Keratinocyte (primary cell): ENCODE results near the gene ATP8B1. TPM values are rescaled to one million over a fixed set of nuclear protein-coding genes. Genes with fewer than 3 reads are reported as not detected.

ENCODE experiments used
- DNase-seq: peaks from one replicate; pipeline ENCODE4 v3.0.0-alpha.2; 2011; ENCODE audit warnings: low read depth, missing footprints, low spot score
- FAIRE-seq: peaks from 2 replicates; lab custom pipeline; 2011; peaks lifted over from hg19 to GRCh38; lab: Jason Lieb, UNC
- H2AFZ ChIP-seq: 2 replicates; pipeline ENCODE4 v1.6.0; 2012; ENCODE audit warnings: low read length, control low read depth, inconsistent platforms; ENCODE audit not compliant: control insufficient read depth
- H3K27ac ChIP-seq: 2 replicates; pipeline ENCODE4 v1.5.1; 2011; ENCODE audit warnings: low read length; ENCODE audit not compliant: control insufficient read depth, insufficient read depth
- H3K27me3 ChIP-seq: 3 replicates; pipeline ENCODE4 v1.6.0; 2011; ENCODE audit warnings: low read length; ENCODE audit not compliant: control insufficient read depth, insufficient read depth; ENCODE audit errors: extremely low read depth
- H3K36me3 ChIP-seq, 2 experiments: 2 replicates in 1 of 2; 3 replicates in 1 of 2; pipeline ENCODE4 v1.5.1; 2011; ENCODE audit warnings: low read length in 2 of 2, mild to moderate bottlenecking in 1 of 2; ENCODE audit not compliant: control insufficient read depth in 2 of 2, insufficient read depth in 2 of 2; ENCODE audit errors: extremely low read depth in 1 of 2
- H3K4me1 ChIP-seq: 3 replicates; pipeline ENCODE4 v1.5.1; 2011; ENCODE audit warnings: low read length; ENCODE audit not compliant: control insufficient read depth, insufficient read depth; ENCODE audit errors: extremely low read depth
- H3K4me2 ChIP-seq: 3 replicates; pipeline ENCODE4 v1.6.0; 2011; ENCODE audit warnings: low read depth, low read length; ENCODE audit not compliant: control insufficient read depth, insufficient read depth; ENCODE audit errors: extremely low read depth
- H3K4me3 ChIP-seq, 3 experiments: fragments of 200-600 bp in 1 of 3; sonication (generic) in 1 of 3; 2 replicates in 2 of 3; 3 replicates in 1 of 3; pipeline ENCODE4 v1.5.1; 2011 to 2016; ENCODE audit warnings: low read length in 3 of 3, mild to moderate bottlenecking in 3 of 3, control low read depth in 2 of 3, inconsistent platforms in 1 of 3, low read depth in 1 of 3, mixed read lengths in 1 of 3, mixed run types in 1 of 3, moderate library complexity in 1 of 3; ENCODE audit not compliant: control insufficient read depth in 2 of 3, insufficient read depth in 2 of 3; ENCODE audit errors: extremely low read depth in 1 of 3
- H3K79me2 ChIP-seq: 2 replicates; pipeline ENCODE4 v1.6.0; 2012; ENCODE audit warnings: low read length; ENCODE audit not compliant: control insufficient read depth, insufficient read depth
- H3K9ac ChIP-seq: 3 replicates; pipeline ENCODE4 v1.6.0; 2011; ENCODE audit warnings: low read length; ENCODE audit not compliant: control insufficient read depth, insufficient read depth; ENCODE audit errors: extremely low read depth
- H3K9me1 ChIP-seq: 3 replicates; pipeline ENCODE4 v1.6.0; 2011; ENCODE audit warnings: low read length; ENCODE audit not compliant: control insufficient read depth, insufficient read depth; ENCODE audit errors: extremely low read depth
- H3K9me3 ChIP-seq: 2 replicates; pipeline ENCODE4 v1.5.1; 2012; ENCODE audit warnings: low read depth, low read length; ENCODE audit not compliant: control insufficient read depth
- H4K20me1 ChIP-seq: 3 replicates; pipeline ENCODE4 v1.6.0; 2011; ENCODE audit warnings: low read length; ENCODE audit not compliant: control insufficient read depth, insufficient read depth; ENCODE audit errors: extremely low read depth
- CTCF ChIP-seq, 3 experiments: IDR thresholded peaks in 1 of 3; conservative IDR thresholded peaks in 1 of 3; optimal IDR thresholded peaks in 1 of 3; 2 replicates in 2 of 3; 3 replicates in 1 of 3; pipeline versions ENCODE3 to v1.5.1; 2011; ENCODE audit warnings: low read length in 3 of 3, mild to moderate bottlenecking in 3 of 3, moderate library complexity in 2 of 3, control low read depth in 1 of 3, inconsistent platforms in 1 of 3; ENCODE audit not compliant: insufficient read depth in 2 of 3; ENCODE audit errors: extremely low read depth in 1 of 3
- EZH2 ChIP-seq: IDR thresholded peaks from one replicate; pipeline ENCODE4 v1.6.1; 2012; ENCODE audit warnings: inconsistent platforms, mild to moderate bottlenecking, low read length, moderate library complexity
- dilution Hi-C: fragments of 300-500 bp; cut with MboI; formaldehyde crosslinking; loops from one replicate; pipeline ENCODE4 v1.7.0; 2020; ENCODE audit warnings: low sequenced_read_pairs; ENCODE audit not compliant: extremely low pct_ligation_motif_present
- polyA plus RNA-seq, 5 experiments: library from polyadenylated mRNA; depleted of rRNA in 3 of 5; stranded (reverse) in 3 of 5; stranded (forward) in 1 of 5; unstranded in 1 of 5; fragments of >200 nt; gene quantifications; 1 replicate in 1 of 5; 2 replicates in 3 of 5; 3 replicates in 1 of 5; pipeline versions ENCODE4 v1.2.1 to v1.2.3, GENCODE V29; 2011 to 2012; ENCODE audit warnings: missing spikeins in 2 of 5, low read depth in 1 of 5, low replicate concordance in 1 of 5

Gene ATP8B1
- polyA plus RNA-seq, 1 donor (not counting 4 experiments of a cell fraction or from before 2014, with no cell fraction given), result 20.4 TPM

- Histone ChIP-seq H3K9ac (no peak overlapping the region), H3K4me1 (no peaks in the 10 kb centered on the region), H3K9me3 (no peaks in the 10 kb centered on the region), H3K4me2 (no peak overlapping the region), H3K27ac (no peak overlapping the region), H3K9me1 (no peaks in the 10 kb centered on the region), H3K27me3 (no peaks in the 10 kb centered on the region), H2AFZ (no peak overlapping the region), H3K79me2 (peaks cover 2% of the 10 kb centered on the region), H3K36me3 (peaks cover 4 to 10% of the 10 kb centered on the region in 2 experiments), H4K20me1 (no peaks in the 10 kb centered on the region), H3K4me3 (no peak overlapping the region)
- FAIRE-seq (no peak), DNase-seq (no peak)
- TF ChIP-seq CTCF (optimal IDR thresholded peaks at IDR 0.05 in 1 of 3, IDR thresholded peaks at IDR 0.05 in 1 of 3, conservative IDR thresholded peaks at IDR 0.05 in 1 of 3; ENCODE audit: extremely low read depth in 1 of 3, insufficient read depth in 2 of 3, low read length in 3 of 3) (no peak), EZH2 (no peak)
- dilution Hi-C loops, result no loop called here
Observed at GRCh38 chr18:57664568-57665165, 138.4 kb downstream of the ATP8B1 start.

GRCh38 chr18:57660961-57661360 is 142.2 kb downstream of the ATP8B1 start:
- Histone ChIP-seq H3K4me2 (no peak overlapping the region), H3K27ac (no peak overlapping the region), H3K4me3 (no peak overlapping the region), H3K9me1 (no peaks in the 10 kb centered on the region), H3K4me1 (no peaks in the 10 kb centered on the region), H3K9ac (no peak overlapping the region), H2AFZ (no peak overlapping the region), H3K27me3 (no peaks in the 10 kb centered on the region), H4K20me1 (no peaks in the 10 kb centered on the region), H3K9me3 (no peaks in the 10 kb centered on the region), H3K36me3 (peaks cover 0 to 9% of the 10 kb centered on the region in 2 experiments), H3K79me2 (peaks cover 2% of the 10 kb centered on the region)
- dilution Hi-C loops, result no loop called here
- TF ChIP-seq CTCF (optimal IDR thresholded peaks at IDR 0.05 in 1 of 3, IDR thresholded peaks at IDR 0.05 in 1 of 3, conservative IDR thresholded peaks at IDR 0.05 in 1 of 3; ENCODE audit: extremely low read depth in 1 of 3, insufficient read depth in 2 of 3, low read length in 3 of 3) (no peak), EZH2 (no peak)
- FAIRE-seq, result no peak
- DNase-seq, result no peak
